Ishikawa (cell line): Measurements from ENCODE around the gene ZXDB.

Experiments
- CEBPB ChIP-seq: IDR thresholded peaks from 2 replicates; pipeline ENCODE4 v1.6.1; 2012
- CREB1 ChIP-seq: IDR thresholded peaks from 2 replicates; pipeline ENCODE4 v1.6.1; 2012; ENCODE audit warnings: low read depth
- EP300 ChIP-seq: IDR thresholded peaks from 2 replicates; pipeline ENCODE4 v1.6.1; 2012; ENCODE audit warnings: borderline replicate concordance
- MAX ChIP-seq: IDR thresholded peaks from 2 replicates; pipeline ENCODE4 v1.6.1; 2012
- RAD21 ChIP-seq: IDR thresholded peaks from 2 replicates; pipeline ENCODE4 v1.6.1; 2012; ENCODE audit warnings: low read depth
- TAF1 ChIP-seq: IDR thresholded peaks from 2 replicates; pipeline ENCODE4 v1.6.1; 2012; ENCODE audit warnings: low read depth, mild to moderate bottlenecking
- TEAD4 ChIP-seq: IDR thresholded peaks from 2 replicates; pipeline ENCODE4 v1.6.1; 2012
- USF1 ChIP-seq: IDR thresholded peaks from 2 replicates; pipeline ENCODE4 v1.6.1; 2012

- TF ChIP-seq CEBPB (no peak), USF1 (no peak), RAD21 (no peak), TEAD4 (no peak), EP300 (no peak), TAF1 (no peak), MAX (no peak), CREB1 (no peak)
Observed at GRCh38 chrX:57643698-57644097, 51.9 kb downstream of the ZXDB start.
